Ectodermal cell (in vitro differentiated cells): ENCODE data around the gene GALR2. TPM values are rescaled to one million over a fixed set of nuclear protein-coding genes. Genes with fewer than 3 reads are reported as not detected.
A peak's percentile ranks its signal among the peaks of the same experiment; 100 is the strongest.

Experiments
- H3K27ac ChIP-seq: 2 replicates; pipeline ENCODE4 v1.7.0; 2013; ENCODE audit warnings: mild to moderate bottlenecking, low read depth, low read length; ENCODE audit not compliant: insufficient read depth, poor library complexity, severe bottlenecking
- H3K27me3 ChIP-seq: 2 replicates; pipeline ENCODE4 v1.7.0; 2013; ENCODE audit warnings: mild to moderate bottlenecking, low read length; ENCODE audit not compliant: insufficient read depth, control insufficient read depth, poor library complexity, severe bottlenecking
- H3K36me3 ChIP-seq: one replicate; pipeline ENCODE4 v1.7.0; 2013; ENCODE audit warnings: low read length; ENCODE audit not compliant: control insufficient read depth, insufficient read depth
- H3K4me1 ChIP-seq: one replicate; pipeline ENCODE4 v1.7.0; 2013; ENCODE audit warnings: low read length; ENCODE audit not compliant: control insufficient read depth, insufficient read depth
- H3K4me3 ChIP-seq: 2 replicates; pipeline ENCODE4 v1.7.0; 2013; ENCODE audit warnings: low read depth, low read length, control low read depth; ENCODE audit not compliant: insufficient read depth
- H3K9me3 ChIP-seq: 2 replicates; pipeline ENCODE4 v1.7.0; 2013; ENCODE audit warnings: mild to moderate bottlenecking, low read length, moderate library complexity; ENCODE audit not compliant: control insufficient read depth
- WGBS, 2 experiments: methylation state at CpG; one replicate each; pipeline ENCODE4 v1.1.7; 2013; ENCODE audit warnings: missing lambda C conversion rate in 2 of 2; 5-methylcytosine and 5-hydroxymethylcytosine counted together
- polyA plus RNA-seq, 4 experiments: library from polyadenylated mRNA; stranded (reverse); fragments of 50-300 nt; gene quantifications; one replicate each; pipeline ENCODE4 v1.2.3, GENCODE V29; 2013

GALR2 gene, protein sequence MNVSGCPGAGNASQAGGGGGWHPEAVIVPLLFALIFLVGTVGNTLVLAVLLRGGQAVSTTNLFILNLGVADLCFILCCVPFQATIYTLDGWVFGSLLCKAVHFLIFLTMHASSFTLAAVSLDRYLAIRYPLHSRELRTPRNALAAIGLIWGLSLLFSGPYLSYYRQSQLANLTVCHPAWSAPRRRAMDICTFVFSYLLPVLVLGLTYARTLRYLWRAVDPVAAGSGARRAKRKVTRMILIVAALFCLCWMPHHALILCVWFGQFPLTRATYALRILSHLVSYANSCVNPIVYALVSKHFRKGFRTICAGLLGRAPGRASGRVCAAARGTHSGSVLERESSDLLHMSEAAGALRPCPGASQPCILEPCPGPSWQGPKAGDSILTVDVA
- polyA plus RNA-seq (2013, experiment 1 of 4) = not detected
- polyA plus RNA-seq (2013, experiment 2 of 4) = not detected
- polyA plus RNA-seq (2013, experiment 3 of 4) = not detected
- polyA plus RNA-seq (2013, experiment 4 of 4) = not detected

DNA sequence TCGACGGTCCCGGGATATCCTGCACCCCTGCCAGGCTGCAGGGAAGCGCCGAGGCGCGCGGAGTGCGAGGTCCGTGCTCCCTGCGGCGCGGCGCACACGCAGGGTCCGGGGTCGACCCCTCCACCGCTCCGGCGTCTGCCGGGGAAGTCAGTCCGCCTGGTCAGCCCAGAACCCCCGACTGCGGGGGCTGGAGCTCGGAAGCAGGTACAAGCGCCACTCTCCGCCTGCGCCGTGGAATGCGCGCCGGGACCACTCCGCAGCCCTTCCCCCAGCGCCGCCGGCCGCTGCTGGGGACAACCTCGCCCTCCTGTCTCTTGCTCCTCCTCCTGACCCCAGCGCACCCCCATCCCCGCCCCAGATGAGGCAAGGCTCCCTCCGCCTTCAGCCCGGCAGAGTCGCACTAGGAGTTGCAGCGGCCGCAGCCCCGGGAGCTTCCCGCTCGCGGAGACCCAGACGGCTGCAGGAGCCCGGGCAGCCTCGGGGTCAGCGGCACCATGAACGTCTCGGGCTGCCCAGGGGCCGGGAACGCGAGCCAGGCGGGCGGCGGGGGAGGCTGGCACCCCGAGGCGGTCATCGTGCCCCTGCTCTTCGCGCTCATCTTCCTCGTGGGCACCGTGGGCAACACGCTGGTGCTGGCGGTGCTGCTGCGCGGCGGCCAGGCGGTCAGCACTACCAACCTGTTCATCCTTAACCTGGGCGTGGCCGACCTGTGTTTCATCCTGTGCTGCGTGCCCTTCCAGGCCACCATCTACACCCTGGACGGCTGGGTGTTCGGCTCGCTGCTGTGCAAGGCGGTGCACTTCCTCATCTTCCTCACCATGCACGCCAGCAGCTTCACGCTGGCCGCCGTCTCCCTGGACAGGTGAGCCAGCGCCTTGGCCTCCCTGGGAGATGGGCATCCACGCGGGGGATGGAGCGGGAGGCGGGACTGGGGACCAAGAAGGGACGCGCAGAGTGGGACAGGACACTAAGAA, at the start of gene GALR2:
Gene GALR2, plus strand, starts transcription at position 392 of the 974 bp plus-strand sequence. Its CDS starts 103 bp downstream, at position 495.
- H3K27me3 ChIP-seq = peaks cover 66% of the 10 kb centered on the region
- no peak within 1 kb of the TSS for H3K27ac ChIP-seq
- no peaks in the 10 kb centered on the region for H3K9me3 ChIP-seq
- no peaks in the 10 kb centered on the region for H3K36me3 ChIP-seq
- H3K4me1 ChIP-seq = peaks cover 22% of the 10 kb centered on the region
- WGBS, 2 experiments = 3% methylated on average over 92 of the region's 92 CpGs
- peak within 1 kb of the TSS; percentile 26 for H3K4me3 ChIP-seq

DNA sequence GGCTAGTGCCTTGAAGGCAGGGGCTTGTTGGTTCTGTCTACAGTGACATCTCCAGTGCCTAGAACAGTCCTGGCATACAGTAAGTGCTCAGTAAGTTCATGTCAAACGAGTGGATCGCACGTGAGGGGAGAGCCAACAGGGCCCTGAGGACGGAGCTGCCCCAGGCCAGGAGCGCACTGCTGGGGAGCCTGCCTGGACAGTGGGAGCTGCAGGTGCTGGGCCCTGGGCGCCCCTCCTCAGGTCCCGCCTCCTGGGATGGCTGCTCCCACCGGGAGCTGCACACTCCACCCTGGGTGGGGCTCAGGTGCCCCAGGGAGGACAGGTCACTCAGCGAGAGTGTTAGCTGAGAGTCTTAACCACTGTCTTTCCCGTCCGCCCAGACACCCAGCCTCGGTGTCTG, 49.3 kb upstream of the GALR2 start:
- H3K9me3 ChIP-seq = no peaks in the 10 kb centered on the region
- 93 to 95% methylated on average over 12 of the region's 12 CpGs for WGBS, 2 experiments
- H3K27me3 ChIP-seq = no peaks in the 10 kb centered on the region
- peaks cover 4% of the 10 kb centered on the region for H3K4me1 ChIP-seq
- no peak overlapping the region for H3K4me3 ChIP-seq
- no peaks in the 10 kb centered on the region for H3K36me3 ChIP-seq
- H3K27ac ChIP-seq = no peak overlapping the region

GRCh38 chr17:76026714-76027158, 47.8 kb upstream of the GALR2 start:
- Histone ChIP-seq H3K27me3 (no peaks in the 10 kb centered on the region), H3K4me1 (peaks cover 4% of the 10 kb centered on the region), H3K27ac (no peak overlapping the region), H3K9me3 (no peaks in the 10 kb centered on the region), H3K36me3 (no peaks in the 10 kb centered on the region), H3K4me3 (no peak overlapping the region)
- WGBS, 2 experiments = 87 to 89% methylated on average over 15 of the region's 15 CpGs

DNA sequence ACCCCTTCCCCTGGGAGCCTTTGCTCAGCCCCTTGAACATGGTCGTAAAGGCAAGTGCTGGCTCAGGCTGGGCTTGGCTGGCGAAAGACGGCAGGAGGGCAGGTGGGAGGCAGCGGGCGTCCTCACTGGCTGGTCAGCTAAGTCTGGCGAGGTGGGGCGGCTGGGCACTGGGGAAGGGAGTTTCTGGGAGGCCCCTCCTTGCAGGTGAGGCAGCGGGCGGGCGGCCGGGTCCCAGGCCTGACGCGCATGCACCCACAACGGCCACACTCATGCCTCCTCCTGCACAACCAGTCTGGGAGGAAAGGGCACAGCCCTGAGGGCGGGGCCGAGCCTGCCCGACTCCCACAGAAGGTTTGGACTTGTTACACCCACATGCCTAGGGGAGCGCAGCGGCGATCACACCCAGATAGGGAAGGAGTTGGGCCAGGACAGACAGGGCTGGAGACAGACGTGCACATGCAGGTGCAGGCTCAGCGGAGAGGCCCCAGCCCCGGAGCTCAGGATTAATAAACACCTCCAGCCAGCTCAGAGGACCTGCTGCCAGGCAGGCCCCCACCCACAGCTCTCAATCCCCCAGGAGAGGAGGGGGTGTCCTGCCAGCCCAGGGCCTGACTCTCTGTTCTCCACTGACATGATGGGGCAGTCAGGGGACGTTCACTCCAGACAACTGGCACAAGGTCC, 47.3 kb upstream of the GALR2 start, which contains the start of gene EVPL:
Gene EVPL, minus strand, starts transcription at position 148 of the 681 bp plus-strand sequence. Its CDS starts 108 bp downstream, at position 40.
- H3K4me3 ChIP-seq = no peak within 1 kb of the TSS
- no peak within 1 kb of the TSS for H3K27ac ChIP-seq
- no peaks in the 10 kb centered on the region for H3K9me3 ChIP-seq
- peaks cover 4% of the 10 kb centered on the region for H3K4me1 ChIP-seq
- 87 to 88% methylated on average over 24 of the region's 24 CpGs for WGBS, 2 experiments
- H3K36me3 ChIP-seq = no peaks in the 10 kb centered on the region
- no peaks in the 10 kb centered on the region for H3K27me3 ChIP-seq

- no peak overlapping the region for H3K4me3 ChIP-seq
- 94 to 95% methylated on average over 20 of the region's 20 CpGs for WGBS, 2 experiments
- no peak overlapping the region for H3K27ac ChIP-seq
- no peaks in the 10 kb centered on the region for H3K9me3 ChIP-seq
- H3K36me3 ChIP-seq = no peaks in the 10 kb centered on the region
- H3K27me3 ChIP-seq = no peaks in the 10 kb centered on the region
- H3K4me1 ChIP-seq = peaks cover 13% of the 10 kb centered on the region
These were observed 42.4 kb upstream of the GALR2 start for GRCh38 chr17:76032073-76032779.

GRCh38 chr17:76032780-76033108, 41.8 kb upstream of the GALR2 start:
- Histone ChIP-seq H3K27ac (no peak overlapping the region), H3K4me3 (no peak overlapping the region), H3K9me3 (no peaks in the 10 kb centered on the region), H3K4me1 (peaks cover 14% of the 10 kb centered on the region), H3K27me3 (no peaks in the 10 kb centered on the region), H3K36me3 (no peaks in the 10 kb centered on the region)
- 95 to 96% methylated on average over 4 to 5 of the region's 5 CpGs for WGBS, 2 experiments

DNA sequence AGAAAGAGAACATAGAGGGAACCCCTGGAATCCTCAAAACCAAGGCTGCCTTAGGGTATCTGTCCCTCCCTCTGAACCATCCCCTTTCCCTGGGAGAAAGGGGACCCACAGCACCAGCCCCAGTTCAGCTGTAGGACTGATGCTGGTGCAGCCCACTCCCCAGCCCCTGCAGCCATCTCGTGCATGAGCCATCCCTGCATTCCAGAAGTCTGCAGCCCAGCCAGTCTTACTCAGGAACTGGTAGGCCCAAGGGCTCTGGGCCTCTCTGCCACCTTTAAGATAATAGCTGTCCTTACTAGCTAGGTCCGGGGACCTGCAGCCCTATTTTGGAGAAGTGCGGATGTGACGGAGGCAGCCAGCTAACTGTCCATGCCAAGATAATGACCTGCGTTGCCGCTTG, 41.4 kb upstream of the GALR2 start:
- Histone ChIP-seq H3K36me3 (peaks cover 2% of the 10 kb centered on the region), H3K9me3 (no peaks in the 10 kb centered on the region), H3K4me3 (no peak overlapping the region), H3K27ac (no peak overlapping the region), H3K4me1 (peaks cover 14% of the 10 kb centered on the region), H3K27me3 (no peaks in the 10 kb centered on the region)
- WGBS, 2 experiments = 96 to 97% methylated on average over 6 of the region's 6 CpGs

DNA sequence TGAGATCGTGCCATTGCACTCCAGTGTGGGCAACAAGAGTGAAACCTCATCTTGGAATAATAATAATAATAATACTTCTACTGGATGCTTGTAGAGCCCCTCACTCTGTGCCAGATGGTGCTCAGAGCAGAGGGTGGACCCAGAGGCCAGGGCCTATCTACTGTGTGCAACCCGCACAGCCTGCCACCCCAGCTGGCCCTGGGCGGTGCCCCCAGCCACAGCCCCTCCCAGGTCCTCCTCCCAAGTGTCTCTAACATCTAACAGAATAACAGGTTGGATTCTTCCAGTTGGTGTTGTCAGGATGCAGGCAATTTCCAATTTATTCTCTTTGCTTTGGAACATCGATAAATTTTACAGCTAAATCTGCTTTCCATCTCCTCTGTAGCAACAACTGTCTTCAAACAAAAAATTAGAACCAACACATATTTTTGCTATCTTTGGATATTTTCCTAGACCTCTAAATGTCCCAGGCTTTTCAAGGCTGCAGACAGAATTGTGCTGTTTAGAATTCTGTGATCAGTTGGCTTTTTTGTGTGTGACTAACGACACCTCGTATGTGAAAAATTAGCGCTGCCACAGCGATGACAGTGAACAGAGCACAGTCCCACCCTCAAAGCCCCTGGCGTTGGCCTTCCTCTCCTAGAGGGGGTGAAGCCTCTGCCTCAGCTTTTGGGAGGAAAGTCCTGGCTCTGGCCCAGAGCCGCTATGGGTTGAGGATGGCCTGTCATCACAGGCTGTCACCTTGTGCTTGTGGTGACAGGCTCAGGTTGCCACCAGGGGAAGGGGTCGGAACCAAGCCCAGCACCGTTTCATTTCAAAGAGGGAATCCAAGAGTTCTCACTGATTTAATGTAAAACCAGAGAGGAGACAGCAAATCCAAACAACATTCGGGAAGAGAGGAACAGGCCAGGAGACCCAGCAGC, 39.9 kb upstream of the GALR2 start:
- H3K4me3 ChIP-seq = no peak overlapping the region
- H3K27me3 ChIP-seq = no peaks in the 10 kb centered on the region
- peaks cover 10% of the 10 kb centered on the region for H3K4me1 ChIP-seq
- H3K9me3 ChIP-seq = no peaks in the 10 kb centered on the region
- H3K36me3 ChIP-seq = peaks cover 17% of the 10 kb centered on the region
- 93 to 94% methylated on average over 12 of the region's 13 CpGs for WGBS, 2 experiments
- no peak overlapping the region for H3K27ac ChIP-seq
